ENCODE measurements around the gene MRPL32. TPM values are rescaled to one million over a fixed set of nuclear protein-coding genes. Genes with fewer than 3 reads are reported as not detected.
A peak's percentile ranks its signal among the peaks of the same experiment; 100 is the strongest.

The MRPL32 gene
- total RNA-seq, 2 donors from 2014 or later, result 48.3 to 65.7 TPM

- no peak overlapping the region for H3K4me3 ChIP-seq
- no peaks in the 10 kb centered on the region for H3K36me3 ChIP-seq
- no peaks in the 10 kb centered on the region for H3K27me3 ChIP-seq (replicated peaks; ENCODE audit: insufficient read depth)
- DNase-seq (ENCODE audit: low spot score), result no peak
- no peaks in the 10 kb centered on the region for H3K4me1 ChIP-seq (replicated peaks)
- intact Hi-C loops (cut with DNase I), result loop anchor here (10.0 kb wide), 1 partner anchor 509 kb away; no protein-coding TSS in a partner anchor
- H3K9me3 ChIP-seq, result no peaks in the 10 kb centered on the region
- peak overlapping the region in 1 of 2 donors; percentile 21 for H3K27ac ChIP-seq
- TF ChIP-seq POLR2A (IDR thresholded peaks at IDR 0.05) (no peak), POLR2AphosphoS5 (IDR thresholded peaks at IDR 0.05) (no peak)
- TF ChIP-seq, protein P1, sequence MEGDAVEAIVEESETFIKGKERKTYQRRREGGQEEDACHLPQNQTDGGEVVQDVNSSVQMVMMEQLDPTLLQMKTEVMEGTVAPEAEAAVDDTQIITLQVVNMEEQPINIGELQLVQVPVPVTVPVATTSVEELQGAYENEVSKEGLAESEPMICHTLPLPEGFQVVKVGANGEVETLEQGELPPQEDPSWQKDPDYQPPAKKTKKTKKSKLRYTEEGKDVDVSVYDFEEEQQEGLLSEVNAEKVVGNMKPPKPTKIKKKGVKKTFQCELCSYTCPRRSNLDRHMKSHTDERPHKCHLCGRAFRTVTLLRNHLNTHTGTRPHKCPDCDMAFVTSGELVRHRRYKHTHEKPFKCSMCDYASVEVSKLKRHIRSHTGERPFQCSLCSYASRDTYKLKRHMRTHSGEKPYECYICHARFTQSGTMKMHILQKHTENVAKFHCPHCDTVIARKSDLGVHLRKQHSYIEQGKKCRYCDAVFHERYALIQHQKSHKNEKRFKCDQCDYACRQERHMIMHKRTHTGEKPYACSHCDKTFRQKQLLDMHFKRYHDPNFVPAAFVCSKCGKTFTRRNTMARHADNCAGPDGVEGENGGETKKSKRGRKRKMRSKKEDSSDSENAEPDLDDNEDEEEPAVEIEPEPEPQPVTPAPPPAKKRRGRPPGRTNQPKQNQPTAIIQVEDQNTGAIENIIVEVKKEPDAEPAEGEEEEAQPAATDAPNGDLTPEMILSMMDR (IDR thresholded peaks at IDR 0.05), result no peak
- 36% methylated on average over 3 of the region's 4 CpGs for WGBS
These were observed 13.8 kb downstream of the MRPL32 start for GRCh38 chr7:42945821-42946626.

GRCh38 chr7:42946627-42946950 is 14.4 kb downstream of the MRPL32 start:
- H3K27me3 ChIP-seq (replicated peaks; ENCODE audit: insufficient read depth), result no peaks in the 10 kb centered on the region
- 96% methylated on average over 2 of the region's 2 CpGs for WGBS
- H3K4me1 ChIP-seq (replicated peaks), result no peaks in the 10 kb centered on the region
- H3K36me3 ChIP-seq, result no peaks in the 10 kb centered on the region
- DNase-seq (ENCODE audit: low spot score), result no peak
- no peak overlapping the region for H3K27ac ChIP-seq
- intact Hi-C loops (cut with DNase I), result loop anchor here (10.0 kb wide), 1 partner anchor 508 kb away; no protein-coding TSS in a partner anchor
- TF ChIP-seq POLR2A (IDR thresholded peaks at IDR 0.05) (no peak), POLR2AphosphoS5 (IDR thresholded peaks at IDR 0.05) (no peak)
- TF ChIP-seq, protein P1 (IDR thresholded peaks at IDR 0.05), result no peak
- no peaks in the 10 kb centered on the region for H3K9me3 ChIP-seq
- no peak overlapping the region for H3K4me3 ChIP-seq

DNA sequence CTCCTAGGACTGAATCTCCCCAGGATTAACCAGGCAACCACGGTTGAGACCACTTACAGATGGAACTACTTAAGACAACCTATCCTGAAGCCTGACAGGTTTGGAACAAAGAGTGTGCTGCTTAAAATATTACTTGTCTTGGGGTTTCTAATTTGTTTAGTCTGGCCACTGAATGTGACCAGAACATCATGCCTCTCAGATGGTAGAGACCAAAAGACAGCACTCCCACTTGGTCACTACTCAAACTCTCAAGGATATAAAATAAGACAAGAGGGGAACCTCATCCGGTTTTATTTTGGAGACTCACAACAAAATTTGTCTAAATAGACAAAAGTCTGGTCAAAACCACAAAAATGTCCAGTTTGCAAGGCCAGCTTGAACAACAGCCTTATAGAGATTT is 15.3 kb downstream of the MRPL32 start:
- Histone ChIP-seq H3K27ac (peak overlapping the region in 1 of 2 donors; percentile 53), H3K9me3 (no peaks in the 10 kb centered on the region), H3K4me3 (no peak overlapping the region), H3K4me1 (replicated peaks) (no peaks in the 10 kb centered on the region), H3K27me3 (replicated peaks; ENCODE audit: insufficient read depth) (no peaks in the 10 kb centered on the region), H3K36me3 (no peaks in the 10 kb centered on the region)
- intact Hi-C loops (cut with DNase I), result loop anchor here (10.0 kb wide), 1 partner anchor 507 kb away; no protein-coding TSS in a partner anchor
- TF ChIP-seq POLR2AphosphoS5 (IDR thresholded peaks at IDR 0.05) (no peak), POLR2A (IDR thresholded peaks at IDR 0.05) (no peak)
- TF ChIP-seq, protein P1 (IDR thresholded peaks at IDR 0.05), result no peak
- WGBS, result 67% methylated on average over 2 of the region's 2 CpGs
- DNase-seq (ENCODE audit: low spot score), result no peak

- H3K27me3 ChIP-seq (replicated peaks; ENCODE audit: insufficient read depth), result no peaks in the 10 kb centered on the region
- no peak overlapping the region for H3K4me3 ChIP-seq
These were observed 18.2 kb downstream of the MRPL32 start for GRCh38 chr7:42950417-42950816.

More at GRCh38 chr7:42950417-42950816, 18.2 kb downstream of the MRPL32 start:
- Histone ChIP-seq H3K4me1 (replicated peaks) (no peaks in the 10 kb centered on the region), H3K36me3 (no peaks in the 10 kb centered on the region), H3K27ac (no peak overlapping the region), H3K9me3 (no peaks in the 10 kb centered on the region)
- no peak for DNase-seq (ENCODE audit: low spot score)
- WGBS, result 62% methylated on average over 3 of the region's 3 CpGs
- TF ChIP-seq POLR2AphosphoS5 (IDR thresholded peaks at IDR 0.05) (no peak), POLR2A (IDR thresholded peaks at IDR 0.05) (no peak)
- TF ChIP-seq, protein P1 (IDR thresholded peaks at IDR 0.05), result no peak
- intact Hi-C loops (cut with DNase I), result no loop called here
